ENCODE results near the gene GREM2. TPM values are rescaled to one million over a fixed set of nuclear protein-coding genes. Genes with fewer than 3 reads are reported as not detected.

GREM2 gene
- total and polyA plus RNA-seq, 2 of the 4 experiments (the other 2 are of a cell fraction) = 3.0 to 14.2 TPM

DNA sequence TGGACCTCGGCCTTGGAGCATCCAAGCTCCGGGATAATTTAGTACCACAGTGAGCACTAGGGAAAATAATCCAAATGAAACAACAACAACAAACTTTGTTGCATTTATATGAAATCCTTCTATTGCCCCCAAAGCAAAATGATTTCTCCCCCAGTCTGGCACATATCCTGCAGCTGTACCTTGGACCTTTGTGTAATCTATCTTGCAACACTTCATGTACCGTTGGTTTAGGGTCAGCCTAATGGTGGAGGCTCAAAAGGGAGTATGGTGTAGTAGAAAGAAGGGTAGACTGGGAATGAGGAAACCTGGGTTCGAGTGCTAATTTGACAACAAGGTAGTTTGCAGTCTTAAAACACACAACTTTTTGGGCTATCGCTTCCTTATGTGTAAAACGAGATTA lies 12.1 kb downstream of the GREM2 start:
- Histone ChIP-seq H3K79me1 (ENCODE audit: low read depth in 1 of 2, low read length in 2 of 2) (peaks cover 11 to 37% of the 10 kb centered on the region in 2 experiments; a peak in 3 of 4 replicates), H3K9ac (ENCODE audit: low read depth, low read length) (no peak overlapping the region), H4K91ac (ENCODE audit: insufficient read depth, low read depth, low read length) (no peak overlapping the region), H2BK120ac (ENCODE audit: low read depth, low read length) (no peak overlapping the region), H3K27ac (ENCODE audit: insufficient read depth, low read length) (no peak overlapping the region), H4K8ac (ENCODE audit: low read depth in 2 of 2, low read length in 2 of 2) (no peak overlapping the region), H3K36me3 (ENCODE audit: control insufficient read depth, insufficient read depth, low read length) (peaks cover 2% of the 10 kb centered on the region; the same call in 1 of the 2 replicates), H3K56ac (ENCODE audit: extremely low read depth, insufficient read depth, low read length) (no peak overlapping the region), H3K23ac (ENCODE audit: low read depth, low read length) (no peak overlapping the region), H3K4ac (ENCODE audit: low read depth, low read length) (no peak overlapping the region), H2AFZ (replicated peaks; ENCODE audit: low read length, poor library complexity) (no peak overlapping the region), H4K5ac (ENCODE audit: low read depth, low read length) (no peak overlapping the region), H3K14ac (replicated peaks; ENCODE audit: low read depth, low read length) (no peak overlapping the region), H3K18ac (ENCODE audit: low read depth, low read length) (no peak overlapping the region), H2AK5ac (ENCODE audit: low read depth, low read length) (no peak overlapping the region), H3K4me3 (ENCODE audit: insufficient read depth, low read depth, low read length) (no peak overlapping the region), H3K9me3 (ENCODE audit: control insufficient read depth, insufficient read depth, low read length) (no peaks in the 10 kb centered on the region), H2AK9ac (replicated peaks; ENCODE audit: low read depth, low read length, poor library complexity) (no peak overlapping the region), H3K4me2 (ENCODE audit: low read depth, low read length) (no peak overlapping the region), H4K20me1 (ENCODE audit: insufficient read depth, low read length) (no peaks in the 10 kb centered on the region), H3K4me1 (ENCODE audit: control insufficient read depth, insufficient read depth, low read length) (peaks cover 7% of the 10 kb centered on the region; the same call in 1 of the 2 replicates), H2BK20ac (ENCODE audit: low read depth, low read length) (no peak overlapping the region), H3K27me3 (ENCODE audit: control insufficient read depth, insufficient read depth, low read length) (no peaks in the 10 kb centered on the region), H3K9me1 (ENCODE audit: insufficient read depth, low read length) (0 out of 2 replicates have a peak, but pooled peaks cover 3% of the 10 kb centered on the region), H2BK15ac (ENCODE audit: low read depth, low read length) (no peak overlapping the region), H2BK5ac (ENCODE audit: low read depth, low read length, poor library complexity, severe bottlenecking) (no peak overlapping the region)
- ChIA-PET POLR2A (ENCODE audit: unreplicated experiment) (no interaction called here), CTCF (interaction anchor here (0.6 kb wide), 1 partner anchor 117 kb away, joined by 4 read pairs; no protein-coding TSS in a partner anchor)
- no TSS peak for BruUV-seq (replicated peaks)
- in situ Hi-C loops (cut with MboI; ENCODE audit: low sequenced_read_pairs) = loop anchor here (10.0 kb wide), 1 partner anchor 405 kb away; no protein-coding TSS in a partner anchor
- dilution Hi-C loops (cut with HindIII; ENCODE audit: low sequenced_read_pairs, unreplicated experiment) = no loop called here
- WGBS, 2 experiments (ENCODE audit: extremely low coverage in 2 of 2, insufficient read length in 1 of 2) = no CpG with 5 or more reads among the region's 6 CpGs
- no peak for TF ChIP-seq POLR2A (IDR thresholded peaks at IDR 0.05; ENCODE audit: low read depth, low read length)
- TF ChIP-seq BHLHE40 (IDR thresholded peaks at IDR 0.05; ENCODE audit: low read depth, low read length) = no peak
- no peak for TF ChIP-seq NFE2L2 (IDR thresholded peaks at IDR 0.05; ENCODE audit: low read depth, low read length)
- no peak for TF ChIP-seq CTCF (conservative IDR thresholded peaks at IDR 0.05; ENCODE audit: low read depth, low read length)
- TF ChIP-seq FOS (IDR thresholded peaks at IDR 0.05; ENCODE audit: low read depth, low read length) = no peak
- no peak for TF ChIP-seq CEBPB (IDR thresholded peaks at IDR 0.05; ENCODE audit: low read depth, low read length)
- TF ChIP-seq CHD1 (IDR thresholded peaks at IDR 0.05; ENCODE audit: low read depth, low read length) = no peak
- ATAC-seq (ENCODE audit: low read depth) = no peak
- intact Hi-C loops (cut with micrococcal nuclease) = no loop called here
- no peak for DNase-seq

Measured in IMR-90 (cell line).